ENCODE data around the gene FAM193B. TPM values are rescaled to one million over a fixed set of nuclear protein-coding genes. Genes with fewer than 3 reads are reported as not detected.

Gene FAM193B
- total RNA-seq, 1 donor from 2014 or later = 71.2 TPM

DNA sequence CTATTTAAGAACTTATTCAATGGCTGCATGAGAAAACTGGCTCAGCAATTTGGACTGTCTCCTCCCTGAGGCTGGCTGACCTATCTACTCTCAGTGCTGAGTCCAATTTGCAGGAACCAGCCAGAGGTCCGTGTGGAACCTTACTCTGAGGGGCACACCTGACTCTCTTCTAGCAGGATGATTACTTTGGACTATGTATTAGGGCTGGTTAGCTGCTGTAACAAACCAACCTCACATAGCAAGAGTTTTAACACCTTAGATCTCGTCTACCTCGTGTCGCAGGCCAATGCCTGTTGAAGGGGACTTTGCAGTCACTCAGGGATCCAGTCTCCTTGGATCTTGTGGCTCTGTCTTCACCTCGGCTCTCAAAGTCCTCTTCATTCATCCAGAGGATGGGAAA is 3.4 kb upstream of the FAM193B start:
- Mint-ChIP-seq H3K4me1 (peaks cover 21% of the 10 kb centered on the region), H3K9me3 (no peaks in the 10 kb centered on the region), H3K4me3 (no peak overlapping the region), H3K27me3 (no peaks in the 10 kb centered on the region), H3K36me3 (ENCODE audit: low read depth) (peaks cover 2% of the 10 kb centered on the region), H3K27ac (no peak overlapping the region)
- DNase-seq = no peak
- intact Hi-C loops (cut with micrococcal nuclease) = no loop called here

DNA sequence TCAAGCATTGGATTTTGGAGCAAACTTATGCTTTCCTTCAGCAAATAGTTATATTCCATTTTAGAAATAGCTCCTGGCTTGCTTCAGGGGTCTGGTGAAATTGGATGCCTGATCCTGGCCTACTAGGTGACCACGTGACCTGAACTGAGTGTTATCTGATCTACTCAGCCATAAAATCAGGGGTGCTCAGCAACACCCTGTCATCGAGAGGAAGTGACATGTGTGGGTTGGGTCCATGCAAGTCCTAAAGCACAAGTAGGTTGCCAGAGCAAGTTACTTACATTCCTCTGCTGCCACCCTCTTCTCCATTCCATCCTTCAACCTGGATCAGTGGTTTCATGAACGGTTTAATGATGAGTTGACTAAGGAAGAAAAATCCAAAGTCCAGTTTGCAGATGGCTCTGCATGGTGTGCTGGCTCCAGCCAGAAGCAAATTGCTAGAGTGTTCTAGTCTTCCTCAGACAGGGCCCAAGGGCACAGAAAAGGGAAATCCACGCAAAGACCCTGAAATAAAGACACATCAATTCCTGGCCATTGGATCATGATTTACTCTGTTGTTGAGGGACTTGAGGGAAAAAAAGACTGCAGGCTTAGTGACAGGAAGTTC is 2.8 kb upstream of the FAM193B start:
- Mint-ChIP-seq H3K4me3 (no peak overlapping the region), H3K36me3 (ENCODE audit: low read depth) (peaks cover 6% of the 10 kb centered on the region), H3K27ac (no peak overlapping the region), H3K4me1 (peaks cover 27% of the 10 kb centered on the region), H3K9me3 (no peaks in the 10 kb centered on the region), H3K27me3 (no peaks in the 10 kb centered on the region)
- intact Hi-C loops (cut with micrococcal nuclease) = no loop called here
- DNase-seq = peak; percentile 77

DNA sequence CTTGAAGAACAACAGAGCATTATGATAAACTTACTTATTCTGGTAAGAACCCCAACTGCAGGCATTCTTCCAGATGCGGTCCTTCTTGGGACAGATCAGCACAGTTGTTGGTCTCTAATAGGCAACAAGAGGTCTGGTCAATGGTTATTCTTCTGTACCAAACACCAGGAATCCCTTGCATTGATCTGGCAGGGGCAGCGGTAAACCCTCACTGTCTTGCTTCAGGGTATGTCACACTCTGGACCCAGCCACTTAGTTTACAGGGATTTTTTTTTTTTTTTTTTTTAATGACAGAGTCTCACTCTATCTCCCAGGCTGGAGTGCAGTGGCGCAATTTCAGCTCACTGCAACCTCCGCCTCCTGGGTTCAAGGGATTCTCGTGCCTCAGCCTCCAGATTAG is 1.3 kb upstream of the FAM193B start:
- intact Hi-C loops (cut with micrococcal nuclease) = loop anchor here (2.0 kb wide), 1 partner anchor 37 kb away; the partner anchor contains the start of gene TMED9
- Mint-ChIP-seq H3K9me3 (no peaks in the 10 kb centered on the region), H3K27me3 (no peaks in the 10 kb centered on the region), H3K4me1 (peaks cover 31% of the 10 kb centered on the region), H3K4me3 (no peak overlapping the region), H3K36me3 (ENCODE audit: low read depth) (peaks cover 10% of the 10 kb centered on the region), H3K27ac (no peak overlapping the region)
- DNase-seq = no peak

DNA sequence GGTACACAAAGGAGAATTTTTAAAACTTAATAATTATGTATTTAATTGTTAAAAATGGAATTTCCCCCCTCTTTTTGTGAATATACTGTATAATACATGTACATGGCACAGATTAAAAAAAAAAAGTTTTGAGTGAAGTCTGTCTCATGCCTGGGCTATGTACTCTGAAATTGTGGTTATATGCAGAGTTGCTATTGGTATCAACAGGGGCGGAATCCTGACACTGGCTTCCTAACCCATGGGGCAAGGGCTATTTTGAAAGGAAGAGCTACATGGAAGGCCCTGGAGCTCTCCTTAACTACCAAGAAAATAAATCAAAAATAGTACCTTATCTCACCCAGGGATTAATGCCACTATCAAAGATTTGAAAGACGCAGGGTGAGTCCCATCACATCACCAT is 865 bp upstream of the FAM193B start:
- peak overlapping the region; percentile 88 for H3K4me3 Mint-ChIP-seq
- H3K36me3 Mint-ChIP-seq (ENCODE audit: low read depth) = peaks cover 10% of the 10 kb centered on the region
- H3K27ac Mint-ChIP-seq = peak overlapping the region; percentile 47
- peaks cover 31% of the 10 kb centered on the region for H3K4me1 Mint-ChIP-seq
- H3K9me3 Mint-ChIP-seq = no peaks in the 10 kb centered on the region
- intact Hi-C loops (cut with micrococcal nuclease) = loop anchor here (2.0 kb wide), 1 partner anchor 38 kb away; the partner anchor contains the start of gene TMED9
- no peak for DNase-seq
- no peaks in the 10 kb centered on the region for H3K27me3 Mint-ChIP-seq

DNA sequence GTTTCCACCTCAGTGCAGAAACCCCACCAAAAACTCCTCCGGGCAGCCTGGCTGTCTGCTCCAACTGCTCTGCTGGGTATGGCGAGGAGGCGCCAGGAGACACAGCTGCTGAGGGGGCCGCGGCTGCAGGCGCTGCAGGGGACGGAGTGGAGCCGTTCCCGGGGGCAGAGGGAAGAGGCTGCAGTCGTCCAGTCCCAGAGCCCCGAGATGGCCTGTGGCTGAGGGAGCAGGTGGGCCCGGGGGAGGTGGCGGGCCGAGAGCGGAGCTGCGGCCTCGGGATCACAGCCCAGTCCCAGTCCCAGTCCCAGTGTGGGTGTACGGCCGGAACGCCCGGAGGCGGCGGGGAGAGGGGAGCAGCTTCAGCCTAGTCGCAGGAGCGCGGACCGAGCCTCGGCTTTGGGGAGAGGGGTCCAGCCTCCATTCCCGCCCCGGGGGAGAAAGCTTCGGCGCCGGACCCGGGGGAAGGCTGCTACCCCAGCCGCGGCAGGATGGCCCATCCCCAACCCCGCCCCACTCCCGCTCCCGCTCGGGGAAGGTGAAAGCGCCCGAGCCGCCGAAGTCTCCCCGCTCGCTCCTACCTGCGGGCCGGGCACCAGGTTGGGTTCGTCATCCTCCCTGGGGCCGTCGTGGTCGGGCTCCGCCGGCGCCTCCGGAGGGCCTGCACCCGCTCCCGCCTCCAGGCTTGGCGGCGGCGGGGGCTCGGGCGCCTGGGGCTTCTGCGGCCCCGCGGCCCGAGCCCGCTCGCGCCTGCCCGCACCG is 513 bp downstream of the FAM193B start:
- intact Hi-C loops (cut with micrococcal nuclease) = loop anchor here (2.0 to 5.0 kb wide), 2 partner anchors 37 to 39 kb away; partner anchors contain the start of genes DDX41 and TMED9
- DNase-seq = peak; percentile 84
- peaks cover 10% of the 10 kb centered on the region for H3K36me3 Mint-ChIP-seq (ENCODE audit: low read depth)
- peak overlapping the region; percentile 48 for H3K27ac Mint-ChIP-seq
- H3K4me1 Mint-ChIP-seq = peaks cover 31% of the 10 kb centered on the region
- H3K27me3 Mint-ChIP-seq = no peaks in the 10 kb centered on the region
- peak overlapping the region; percentile 82 for H3K4me3 Mint-ChIP-seq
- no peaks in the 10 kb centered on the region for H3K9me3 Mint-ChIP-seq

DNA sequence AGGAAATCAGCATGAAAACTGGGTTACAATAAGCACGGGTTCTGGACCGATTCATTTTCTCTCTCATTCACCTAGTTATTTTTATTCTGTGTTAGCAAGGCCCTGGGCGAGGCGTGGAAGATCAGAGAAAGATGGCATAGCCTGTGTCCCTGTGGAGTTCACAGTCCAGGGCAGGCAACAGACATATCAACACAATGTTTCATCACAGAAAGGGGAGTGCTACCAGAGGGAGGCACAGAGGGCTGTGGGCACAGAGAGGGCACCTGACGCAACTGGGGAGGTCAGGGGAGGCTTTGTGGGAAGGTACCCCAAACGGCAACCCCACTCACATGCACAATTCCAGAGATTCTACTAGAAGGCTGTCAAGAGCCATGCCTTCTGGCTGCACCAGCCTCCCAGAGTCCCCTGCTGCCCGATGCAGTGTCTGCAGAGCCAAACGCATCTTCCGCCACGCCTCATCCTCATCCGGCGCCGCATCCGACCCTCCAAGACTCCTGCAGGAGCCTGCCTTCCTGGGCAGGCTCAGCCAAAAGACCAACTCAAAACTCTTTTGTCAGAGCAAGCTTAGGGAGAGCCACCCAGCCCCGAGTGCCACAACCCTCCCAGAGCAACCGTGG is 1.4 kb downstream of the FAM193B start:
- Mint-ChIP-seq H3K4me1 (peaks cover 34% of the 10 kb centered on the region), H3K27me3 (no peaks in the 10 kb centered on the region), H3K36me3 (ENCODE audit: low read depth) (peaks cover 10% of the 10 kb centered on the region), H3K9me3 (no peaks in the 10 kb centered on the region), H3K27ac (peak overlapping the region; percentile 56), H3K4me3 (peak overlapping the region; percentile 82)
- intact Hi-C loops (cut with micrococcal nuclease) = loop anchor here (5.0 kb wide), 1 partner anchor 36 kb away; the partner anchor contains the start of gene DDX41
- DNase-seq = no peak

DNA sequence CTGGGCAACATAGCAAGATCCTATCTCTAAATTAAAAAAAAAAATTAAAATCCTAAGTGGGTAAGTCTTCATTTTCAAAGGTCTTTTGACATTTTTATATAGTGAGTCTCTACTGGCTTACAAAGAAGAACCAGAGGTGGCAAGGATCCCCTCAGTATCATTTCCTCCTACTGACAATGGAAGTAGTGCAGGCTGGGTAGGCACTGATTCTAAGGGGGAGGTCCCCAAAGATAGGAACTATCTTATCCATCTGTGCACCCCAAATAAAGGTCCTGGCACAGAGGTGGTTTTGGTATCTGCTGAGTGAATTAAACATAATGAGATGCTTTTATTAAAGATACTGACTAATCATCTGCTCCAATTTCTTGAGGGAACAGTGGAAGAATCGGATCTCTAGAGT is 4.2 kb downstream of the FAM193B start:
- H3K27me3 Mint-ChIP-seq = no peaks in the 10 kb centered on the region
- H3K9me3 Mint-ChIP-seq = no peaks in the 10 kb centered on the region
- no peak for DNase-seq
- peaks cover 28% of the 10 kb centered on the region for H3K4me1 Mint-ChIP-seq
- H3K36me3 Mint-ChIP-seq (ENCODE audit: low read depth) = peaks cover 18% of the 10 kb centered on the region
- H3K4me3 Mint-ChIP-seq = no peak overlapping the region
- intact Hi-C loops (cut with micrococcal nuclease) = loop anchor here (5.0 kb wide), 1 partner anchor 33 kb away; the partner anchor contains the start of gene DDX41
- H3K27ac Mint-ChIP-seq = no peak overlapping the region

DNA sequence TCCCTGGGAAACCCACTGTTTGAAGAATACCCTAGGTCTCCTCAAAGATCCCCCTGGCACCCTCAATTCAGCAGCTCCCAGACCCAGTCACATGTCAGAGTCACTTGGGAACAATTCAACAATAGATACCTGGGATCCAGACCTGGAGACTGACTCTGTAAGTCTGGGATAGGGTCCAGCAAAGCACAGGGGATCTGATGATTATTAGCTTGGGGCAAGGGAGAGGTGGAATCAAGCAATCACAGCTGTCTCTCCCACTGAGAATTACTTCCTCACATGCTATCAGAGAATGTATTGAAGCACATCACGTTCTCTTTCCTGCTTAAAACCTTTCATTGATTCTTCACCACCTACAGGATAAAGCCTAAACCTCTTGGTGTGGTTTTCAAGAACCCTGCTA is 5.9 kb downstream of the FAM193B start:
- Mint-ChIP-seq H3K27ac (no peak overlapping the region), H3K4me1 (peaks cover 21% of the 10 kb centered on the region), H3K36me3 (ENCODE audit: low read depth) (peaks cover 21% of the 10 kb centered on the region), H3K4me3 (no peak overlapping the region), H3K9me3 (no peaks in the 10 kb centered on the region), H3K27me3 (no peaks in the 10 kb centered on the region)
- intact Hi-C loops (cut with micrococcal nuclease) = no loop called here
- DNase-seq = no peak

DNA sequence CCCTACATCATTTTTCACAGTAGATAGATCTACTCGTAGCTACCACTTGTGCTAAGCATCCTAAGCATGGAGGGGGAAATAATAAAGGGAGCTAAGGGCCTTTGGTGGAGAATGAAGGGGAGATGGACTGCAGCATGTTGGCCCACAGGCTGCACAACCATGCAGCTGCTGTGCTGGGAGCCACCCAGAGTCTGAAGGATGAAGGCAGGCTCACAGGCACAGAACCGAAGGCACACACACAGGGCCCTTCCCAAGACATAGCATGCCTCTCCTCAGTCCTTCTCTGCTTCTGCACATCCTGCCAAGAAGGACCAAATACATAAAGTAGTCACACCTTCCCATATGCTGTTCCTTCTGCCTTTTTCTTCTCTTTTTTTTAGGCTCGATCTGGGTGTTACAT is 6.6 kb downstream of the FAM193B start:
- Mint-ChIP-seq H3K9me3 (no peaks in the 10 kb centered on the region), H3K27ac (no peak overlapping the region), H3K4me3 (no peak overlapping the region), H3K27me3 (no peaks in the 10 kb centered on the region), H3K36me3 (ENCODE audit: low read depth) (peaks cover 18% of the 10 kb centered on the region), H3K4me1 (peaks cover 17% of the 10 kb centered on the region)
- intact Hi-C loops (cut with micrococcal nuclease) = no loop called here
- no peak for DNase-seq

DNA sequence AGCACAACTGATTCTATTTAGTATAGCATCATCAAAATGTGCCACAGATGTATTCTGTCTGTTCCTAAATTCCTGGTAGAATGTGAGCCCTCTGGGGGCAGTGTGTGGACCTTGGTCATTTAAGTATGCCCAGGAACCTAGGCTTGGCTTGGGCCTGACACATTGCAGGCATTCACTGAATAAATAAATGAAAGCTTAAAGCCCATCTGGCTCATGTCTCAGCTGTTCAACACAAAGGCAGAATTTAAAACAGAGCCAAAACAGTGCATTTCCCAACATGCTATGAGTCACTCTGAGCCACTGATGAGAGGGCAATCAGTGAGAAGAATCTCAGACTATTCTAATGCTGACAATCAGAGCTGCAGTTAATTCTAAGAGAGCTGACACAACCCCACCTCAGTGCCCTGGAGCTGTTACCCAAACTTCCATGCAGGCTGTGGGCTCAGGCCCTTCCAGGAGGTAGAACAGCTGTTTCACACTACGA is 8.1 kb downstream of the FAM193B start:
- peaks cover 15% of the 10 kb centered on the region for H3K36me3 Mint-ChIP-seq (ENCODE audit: low read depth)
- intact Hi-C loops (cut with micrococcal nuclease) = no loop called here
- H3K27me3 Mint-ChIP-seq = no peaks in the 10 kb centered on the region
- DNase-seq = no peak
- H3K27ac Mint-ChIP-seq = no peak overlapping the region
- H3K4me1 Mint-ChIP-seq = peaks cover 11% of the 10 kb centered on the region
- H3K4me3 Mint-ChIP-seq = no peak overlapping the region
- H3K9me3 Mint-ChIP-seq = no peaks in the 10 kb centered on the region

DNA sequence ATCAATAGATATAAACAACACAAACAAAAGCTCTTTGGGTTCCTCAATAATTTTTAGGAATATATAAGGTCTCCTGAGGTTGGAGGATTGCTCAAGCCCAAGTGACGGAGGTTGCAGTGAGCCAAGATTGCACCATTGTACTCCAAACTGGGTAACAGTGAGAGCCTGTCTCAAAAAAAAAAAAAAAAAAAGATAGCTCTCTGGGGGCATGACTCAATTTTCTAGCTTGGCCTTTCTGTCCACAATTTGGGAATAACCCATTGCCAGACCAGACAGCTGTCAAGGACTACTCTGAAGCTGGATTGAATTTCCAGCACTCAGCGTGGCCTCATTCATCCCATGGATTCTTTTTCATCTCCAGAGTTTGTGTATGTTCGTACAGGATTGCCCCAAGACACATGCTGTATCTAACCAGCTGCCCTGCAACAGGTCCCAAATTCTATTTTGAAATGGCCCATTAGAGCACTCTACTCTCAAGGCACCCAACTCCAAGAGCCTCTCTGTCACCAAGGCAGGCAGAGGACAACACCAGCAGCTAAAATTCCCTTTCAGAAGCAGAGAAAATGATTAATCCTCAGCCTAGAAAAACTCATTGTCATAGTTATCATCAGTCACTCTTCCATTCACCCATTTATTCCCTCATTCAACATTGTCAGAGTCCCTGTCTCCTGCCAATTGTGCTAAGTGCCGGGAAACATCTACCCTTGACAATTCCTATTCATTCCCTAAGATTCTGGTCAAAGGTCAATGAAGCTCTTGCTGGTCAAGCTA is 8.7 kb downstream of the FAM193B start:
- no peak for DNase-seq
- Mint-ChIP-seq H3K4me1 (peaks cover 13% of the 10 kb centered on the region), H3K36me3 (ENCODE audit: low read depth) (peaks cover 14% of the 10 kb centered on the region), H3K27ac (no peak overlapping the region), H3K9me3 (no peaks in the 10 kb centered on the region), H3K4me3 (no peak overlapping the region), H3K27me3 (no peaks in the 10 kb centered on the region)
- intact Hi-C loops (cut with micrococcal nuclease) = no loop called here

DNA sequence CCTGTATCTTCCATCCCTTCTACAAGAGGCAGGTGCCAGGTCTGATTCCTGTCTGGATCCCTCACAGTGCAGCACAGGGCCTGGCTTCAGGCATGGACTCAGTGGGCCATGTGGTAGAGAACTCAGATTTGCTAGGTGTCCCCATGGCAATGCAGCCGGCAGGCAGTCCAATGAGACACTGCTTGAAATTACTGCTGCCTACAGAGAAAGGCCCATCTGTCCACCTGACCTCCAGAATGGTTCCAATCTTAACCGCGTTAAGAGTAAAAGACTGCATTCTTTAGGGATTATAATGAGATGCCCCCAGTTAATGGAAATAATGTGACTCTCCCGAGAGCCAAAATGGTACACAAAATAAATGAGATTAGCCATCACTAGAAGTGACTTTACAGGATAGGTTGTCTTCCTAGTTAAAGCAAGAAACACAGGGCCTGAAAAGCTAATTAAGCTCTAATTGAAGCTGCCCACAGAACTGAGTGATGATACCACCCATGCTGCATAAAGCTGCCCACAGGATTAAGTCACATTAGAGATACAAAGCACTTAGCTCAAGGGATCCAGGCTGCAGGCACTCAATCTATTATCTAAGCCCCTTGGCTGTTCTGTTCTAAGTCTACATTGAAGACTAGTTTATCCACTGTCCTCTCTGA is 11.4 kb downstream of the FAM193B start:
- no peak overlapping the region for H3K4me3 Mint-ChIP-seq
- H3K9me3 Mint-ChIP-seq = no peaks in the 10 kb centered on the region
- DNase-seq = no peak
- H3K36me3 Mint-ChIP-seq (ENCODE audit: low read depth) = peaks cover 21% of the 10 kb centered on the region
- intact Hi-C loops (cut with micrococcal nuclease) = no loop called here
- no peaks in the 10 kb centered on the region for H3K27me3 Mint-ChIP-seq
- H3K27ac Mint-ChIP-seq = no peak overlapping the region
- H3K4me1 Mint-ChIP-seq = peaks cover 10% of the 10 kb centered on the region

DNA sequence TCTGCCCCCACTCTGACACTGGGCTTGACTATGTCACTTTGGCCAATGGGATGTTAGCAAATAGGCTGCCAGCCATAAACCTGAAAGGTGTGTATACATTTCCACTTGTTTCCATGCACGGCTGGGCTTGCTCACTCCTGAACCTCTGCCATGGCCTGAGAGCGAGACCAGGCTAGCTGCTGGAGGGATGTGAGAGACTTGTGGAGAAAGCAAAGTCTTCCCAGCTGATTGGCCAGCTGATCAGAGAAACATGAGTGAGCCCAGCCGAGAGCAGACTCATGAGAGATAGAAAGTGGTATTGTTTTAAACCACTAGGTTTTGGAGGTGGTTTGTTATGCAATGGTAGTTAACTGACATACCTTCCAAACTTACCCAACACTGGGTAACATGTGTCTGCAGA is 13.9 kb downstream of the FAM193B start:
- Mint-ChIP-seq H3K27ac (no peak overlapping the region), H3K4me3 (no peak overlapping the region), H3K9me3 (no peaks in the 10 kb centered on the region), H3K4me1 (peaks cover 5% of the 10 kb centered on the region), H3K27me3 (no peaks in the 10 kb centered on the region), H3K36me3 (ENCODE audit: low read depth) (peaks cover 23% of the 10 kb centered on the region)
- intact Hi-C loops (cut with micrococcal nuclease) = no loop called here
- no peak for DNase-seq
